GM18519 (cell line): ENCODE results near the gene ALPL.
"Not testable (repeated sequence)": the region's sequence is repeated elsewhere in the genome, so short reads cannot be mapped to it uniquely, and the experiment has no call there.

Experiments
- ATAC-seq: cut with Tn5 transposase; IDR thresholded peaks from one replicate; pipeline ENCODE4 v1.9.1; 2021; ENCODE audit warnings: mild to moderate bottlenecking, moderate library complexity; ENCODE audit not compliant: unreplicated experiment, low FRiP score

ALPL gene

DNA sequence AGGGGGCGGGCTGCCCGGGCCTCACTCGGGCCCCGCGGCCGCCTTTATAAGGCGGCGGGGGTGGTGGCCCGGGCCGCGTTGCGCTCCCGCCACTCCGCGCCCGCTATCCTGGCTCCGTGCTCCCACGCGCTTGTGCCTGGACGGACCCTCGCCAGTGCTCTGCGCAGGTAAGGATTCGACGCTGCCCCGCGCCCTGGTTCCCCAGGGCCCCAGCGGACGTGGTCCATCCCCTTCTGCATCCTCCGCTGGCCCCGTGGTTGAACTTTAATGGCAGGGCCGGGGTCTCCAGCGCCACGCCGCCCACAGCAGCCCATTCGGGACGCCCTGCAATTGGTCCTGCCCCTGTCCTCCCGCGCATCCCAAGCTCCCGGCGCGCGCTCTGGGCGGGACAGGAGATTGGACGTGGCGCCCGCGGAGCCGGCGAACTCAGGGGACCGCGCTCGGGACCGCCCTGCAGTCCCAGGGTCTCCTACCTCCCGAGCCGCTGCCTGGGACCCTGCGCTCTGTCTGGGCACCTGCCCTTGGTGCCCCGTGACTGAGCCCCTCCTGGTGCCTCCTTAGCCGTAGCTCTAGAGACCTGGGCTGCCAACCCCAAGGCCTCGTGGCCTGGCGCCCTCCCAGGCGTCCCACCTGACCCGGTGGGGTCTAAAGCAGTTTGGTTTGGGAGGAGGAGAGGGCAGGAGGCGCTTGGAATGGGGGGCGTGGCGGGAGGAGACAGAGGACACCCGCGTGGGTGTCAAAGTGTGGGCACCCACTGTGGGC lies at the start of gene ALPL:
TSS of gene ALPL (plus strand) at position 73 of the 762 bp plus-strand sequence. CDS start 44,659 bp downstream, outside the sequence.
- ATAC-seq = no peak

DNA sequence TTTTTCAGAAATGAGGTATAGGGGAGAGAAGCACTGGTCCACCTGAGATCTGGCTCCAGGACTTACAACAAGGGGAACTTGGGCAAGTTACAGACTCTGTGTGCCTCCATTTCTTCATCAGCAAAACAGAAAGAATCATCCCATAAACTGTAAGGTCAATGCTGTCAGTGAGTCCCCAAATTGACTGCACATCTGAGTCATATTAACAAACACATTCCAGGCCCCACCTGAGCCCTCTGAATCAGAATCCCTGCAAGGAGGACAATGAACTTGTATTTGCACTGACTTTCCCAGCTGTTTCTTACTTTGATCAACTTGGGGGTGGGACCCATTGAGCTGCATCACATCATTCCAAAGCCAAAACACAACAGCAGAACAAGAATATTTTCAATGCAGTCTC lies 44.1 kb upstream of the ALPL start:
- not testable (repeated sequence) for ATAC-seq

DNA sequence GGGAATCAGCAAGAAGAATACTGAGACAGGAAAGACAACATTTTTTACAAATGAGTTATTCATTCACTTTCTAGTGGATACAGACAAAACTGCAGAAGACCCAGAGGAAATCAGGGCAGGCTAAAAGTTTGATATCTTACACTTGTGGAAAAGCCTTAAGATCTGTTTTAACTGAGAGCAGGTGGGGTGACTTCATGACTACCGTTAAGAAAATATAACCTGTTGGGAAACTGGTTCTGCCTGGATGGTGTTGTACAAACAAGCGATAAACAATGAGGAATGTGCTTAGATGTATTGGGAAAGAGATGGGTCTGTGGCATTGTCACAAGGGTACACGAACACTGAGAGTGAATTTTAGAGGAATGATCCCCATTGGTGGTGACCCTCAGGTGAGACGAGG lies 41.3 kb upstream of the ALPL start:
- not testable (repeated sequence) for ATAC-seq

DNA sequence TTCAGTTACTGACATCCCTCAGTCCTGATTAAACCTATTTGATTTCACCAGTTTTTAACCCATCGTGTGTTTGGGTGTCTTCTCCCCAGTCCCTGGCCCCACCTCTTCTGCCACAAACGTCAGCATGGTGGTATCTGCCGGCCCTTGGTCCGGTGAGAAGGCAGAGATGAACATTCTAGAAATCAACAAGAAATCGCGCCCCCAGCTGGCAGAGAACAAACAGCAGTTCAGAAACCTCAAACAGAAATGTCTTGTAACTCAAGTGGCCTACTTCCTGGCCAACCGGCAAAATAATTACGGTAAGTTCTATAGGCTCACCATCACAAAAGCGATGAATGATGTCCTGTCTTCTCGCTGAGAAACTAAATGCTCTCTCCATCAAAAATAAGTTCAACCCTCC lies 40.6 kb upstream of the ALPL start:
- ATAC-seq = no peak

DNA sequence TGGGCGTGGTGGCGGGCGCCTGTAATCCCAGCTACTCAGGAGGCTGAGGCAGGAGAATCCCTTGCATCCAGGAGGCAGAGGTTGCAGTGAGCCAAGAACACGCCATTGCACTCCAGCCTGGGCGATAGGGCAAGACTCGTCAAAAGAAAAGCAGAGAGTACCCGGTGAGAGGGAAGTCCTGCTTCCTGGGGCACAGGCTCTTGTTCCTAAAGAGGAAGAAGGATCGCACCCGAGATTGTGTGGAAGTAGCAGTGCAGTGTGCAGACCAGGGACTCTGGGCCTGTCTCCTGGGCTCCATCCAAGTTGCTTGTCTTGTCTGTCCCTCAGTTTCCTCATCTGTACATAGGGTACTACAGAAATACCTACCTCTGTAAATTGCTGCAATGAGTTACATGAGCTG lies 39.6 kb upstream of the ALPL start:
- no peak for ATAC-seq

DNA sequence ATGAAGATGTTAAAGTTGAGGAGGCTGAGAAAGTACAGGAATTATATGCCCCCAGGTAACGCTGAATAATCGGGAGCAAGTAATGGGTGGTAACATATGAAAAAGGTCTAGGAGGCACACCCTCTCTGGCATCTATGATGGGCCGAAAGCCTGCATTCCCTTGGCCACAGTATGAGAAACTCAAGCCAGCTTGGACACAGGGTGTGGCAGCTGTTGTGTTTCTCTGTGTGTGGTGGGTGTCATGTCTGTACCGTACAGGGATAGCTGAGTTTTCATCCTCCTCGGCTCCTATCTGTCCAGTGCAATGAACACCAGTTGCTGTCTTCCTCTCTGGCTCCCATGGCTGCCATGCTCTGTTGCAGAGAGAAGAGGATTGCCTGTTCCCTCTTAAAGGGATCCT lies 36.4 kb upstream of the ALPL start:
- no peak for ATAC-seq

DNA sequence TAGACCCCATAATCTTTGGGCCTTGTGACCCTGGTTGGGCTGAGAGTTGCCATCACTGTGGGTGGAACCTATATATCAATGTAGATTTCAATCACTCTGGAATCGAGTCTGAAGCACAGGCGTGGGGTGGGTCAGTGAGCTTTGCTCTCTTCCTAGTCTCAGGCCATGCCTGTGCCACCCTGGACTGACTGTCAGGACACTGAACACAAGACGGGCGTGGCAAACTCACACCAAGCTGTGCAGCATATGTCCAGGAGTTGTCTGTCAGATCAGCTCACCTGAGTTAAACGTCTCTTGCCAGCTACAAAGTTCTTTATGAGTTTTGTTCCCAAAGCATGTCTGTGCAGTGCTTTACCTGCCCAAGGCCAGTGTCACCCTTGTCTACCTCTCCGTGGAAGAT lies 30.9 kb upstream of the ALPL start:
- no peak for ATAC-seq

DNA sequence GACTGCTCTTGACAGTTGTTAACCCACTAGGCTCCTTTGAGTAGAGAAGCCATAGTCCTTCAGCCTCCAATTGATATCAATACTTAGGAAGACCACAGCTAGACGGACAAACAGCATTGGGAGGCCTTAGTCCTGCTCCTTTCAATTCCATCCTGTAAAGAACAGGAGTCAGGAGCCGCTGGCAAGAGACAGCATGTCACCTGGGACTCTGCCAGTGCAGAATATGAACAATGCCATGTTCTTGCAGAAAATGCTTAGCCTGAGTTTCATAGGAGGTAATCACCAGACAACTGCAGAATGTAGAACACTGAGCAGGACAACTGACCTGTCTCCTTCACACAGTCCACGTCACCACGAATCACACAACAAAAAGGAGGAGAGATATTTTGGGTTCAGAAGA lies 25.3 kb upstream of the ALPL start:
- ATAC-seq = not testable (repeated sequence)

DNA sequence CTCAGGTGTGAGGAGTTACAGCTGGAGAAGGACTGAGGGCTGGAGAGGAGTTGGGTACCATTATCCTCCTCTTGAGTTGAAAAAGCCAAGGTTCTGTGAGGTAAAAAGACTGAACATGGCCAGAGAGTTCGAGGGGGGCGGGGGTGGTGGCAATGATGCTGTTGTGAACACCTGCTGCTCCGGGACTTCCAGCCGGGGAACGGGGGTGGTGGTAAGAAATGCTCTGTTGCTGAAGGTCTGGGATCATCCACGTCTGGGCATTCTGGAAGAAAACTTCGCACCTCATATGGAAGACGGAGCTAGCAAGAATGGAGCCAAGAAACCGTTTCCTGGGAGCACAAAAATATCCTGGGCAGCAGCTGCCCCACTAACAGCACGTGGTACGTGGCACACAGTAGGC lies 20.1 kb upstream of the ALPL start:
- ATAC-seq = no peak

DNA sequence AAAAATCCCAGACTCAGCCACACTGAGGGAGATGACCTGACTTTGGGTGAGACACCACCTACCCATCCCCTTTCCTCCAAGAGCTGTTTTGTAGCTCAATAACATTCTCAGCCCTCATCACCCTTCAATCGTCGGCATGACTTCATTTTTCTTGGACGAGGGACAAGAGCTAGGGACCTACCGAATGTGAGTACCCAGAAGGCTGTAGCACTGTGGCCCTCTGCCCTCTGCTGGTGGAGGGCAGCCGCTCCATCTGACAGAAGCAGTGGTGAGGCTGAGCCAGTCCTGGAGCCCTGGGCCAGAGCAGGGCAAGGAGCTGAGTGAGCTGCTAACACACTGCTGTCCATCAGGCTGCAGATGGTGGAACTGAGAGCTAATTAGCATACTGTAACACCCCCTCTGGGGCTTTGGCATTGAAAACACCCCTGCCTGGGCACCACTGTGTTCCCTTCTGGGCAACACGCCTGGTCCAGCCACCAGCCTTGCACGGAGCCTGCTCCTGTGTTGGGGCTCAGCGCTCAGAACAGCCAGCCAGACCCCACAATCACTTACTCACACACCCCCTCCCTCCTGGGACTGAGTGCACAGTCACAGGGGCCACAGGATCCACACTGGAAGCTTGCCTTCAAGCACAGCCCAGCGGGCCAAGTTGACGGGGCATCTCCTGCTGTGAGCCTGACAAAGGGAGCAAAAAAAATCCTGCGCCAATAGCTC lies 18.3 kb upstream of the ALPL start:
- ATAC-seq = no peak

DNA sequence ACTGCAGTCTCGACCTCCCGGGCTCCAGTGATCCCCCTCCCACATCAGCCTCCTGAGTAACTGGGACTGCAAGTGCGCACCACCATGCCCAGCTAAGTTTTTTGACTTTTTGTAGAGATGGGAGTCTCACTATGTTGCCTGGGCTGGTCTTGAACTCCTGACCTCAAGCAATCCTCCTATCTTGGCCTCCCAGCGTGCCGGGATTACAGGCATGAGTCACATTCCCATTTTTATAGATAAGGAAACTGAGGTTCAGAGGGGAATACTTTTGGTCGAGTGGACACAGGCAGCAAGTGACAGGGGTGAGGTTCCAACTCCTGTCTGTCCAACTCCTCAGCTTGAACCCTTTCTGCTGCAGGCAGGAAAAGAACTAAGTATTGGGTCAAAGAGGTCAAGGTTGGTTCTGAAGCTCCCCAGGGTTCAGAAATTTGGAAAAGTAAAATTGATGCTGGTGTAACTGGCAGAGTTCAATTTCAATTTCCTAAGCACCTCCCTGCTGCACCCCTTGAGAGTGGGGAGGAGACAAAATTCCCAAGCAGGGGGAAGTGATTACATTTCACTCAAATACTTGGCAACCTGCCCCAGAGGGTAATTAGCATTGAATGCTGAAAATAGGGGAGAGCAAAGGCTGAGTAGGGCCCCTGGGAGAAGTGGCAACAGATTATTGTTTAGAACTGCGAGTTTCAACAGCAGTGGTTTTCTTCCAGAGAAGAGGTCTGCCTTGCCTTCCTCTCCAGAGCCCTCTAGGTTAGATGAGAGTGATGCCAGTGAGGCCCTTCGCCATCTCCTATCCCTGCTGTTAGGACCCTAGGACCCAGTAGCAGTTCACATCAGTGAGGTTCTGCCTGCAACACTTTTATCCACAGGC lies 17.5 kb upstream of the ALPL start:
- ATAC-seq = no peak

DNA sequence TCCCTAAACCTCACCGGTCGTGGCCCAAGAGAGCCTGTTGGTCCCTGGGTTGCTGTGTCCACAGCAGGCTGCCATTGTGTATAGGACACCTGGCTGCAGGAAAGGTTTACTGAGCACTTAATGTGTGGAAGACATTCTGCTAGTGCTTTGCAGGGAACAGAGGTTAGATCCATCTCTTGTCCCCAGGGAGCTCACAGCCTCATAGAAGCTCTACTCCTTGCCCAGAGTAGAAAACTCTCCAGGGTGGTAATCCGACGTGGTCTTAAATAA lies 16.9 kb upstream of the ALPL start:
- ATAC-seq = no peak

DNA sequence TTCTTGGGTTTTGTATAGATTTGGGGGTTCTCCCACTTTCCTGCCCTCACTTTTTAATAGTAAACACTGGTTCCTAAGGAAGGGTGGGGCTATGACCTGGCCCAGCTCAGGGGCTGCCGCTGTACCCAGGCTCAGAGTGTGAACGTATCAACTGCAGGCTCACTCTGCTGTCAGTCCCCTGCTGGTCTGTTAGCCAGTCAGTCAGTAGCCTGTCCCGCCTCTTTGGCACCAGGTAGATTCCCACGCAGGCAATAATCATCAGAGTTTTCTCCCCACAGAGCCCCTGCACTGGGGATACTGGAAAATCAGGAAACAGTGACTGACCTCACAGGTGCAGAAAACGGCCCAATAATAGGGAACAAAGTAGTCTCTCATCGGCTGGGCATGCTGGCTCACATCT lies 15.0 kb upstream of the ALPL start:
- ATAC-seq = no peak

DNA sequence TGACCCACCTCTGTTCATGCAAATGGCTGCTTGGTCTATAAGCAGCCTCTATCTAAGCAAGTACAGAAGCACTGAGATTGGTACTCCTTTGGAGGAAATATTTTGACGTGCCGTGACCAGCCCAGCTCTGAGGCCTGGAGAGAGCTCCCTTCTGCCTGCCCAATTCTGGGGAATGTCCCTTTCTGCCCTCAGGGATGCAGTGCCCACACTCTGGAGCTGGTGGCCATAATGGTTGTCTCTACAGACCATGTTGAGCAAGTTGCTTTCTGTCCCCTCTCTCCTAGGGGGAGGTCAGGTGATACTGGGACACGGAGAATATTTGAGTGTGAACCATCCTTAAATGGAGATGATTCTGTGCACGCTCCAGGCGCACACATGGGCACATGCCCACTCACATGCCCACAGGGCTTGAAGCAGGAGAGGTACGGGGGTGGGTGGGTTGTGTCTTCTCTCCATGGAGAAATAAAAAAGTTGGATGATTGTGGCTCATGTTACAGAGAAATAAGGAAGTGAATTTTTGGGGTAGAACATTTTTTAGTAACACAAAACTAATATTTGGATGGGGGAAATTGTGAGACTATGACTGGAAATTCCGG lies 13.9 kb upstream of the ALPL start:
- no peak for ATAC-seq

DNA sequence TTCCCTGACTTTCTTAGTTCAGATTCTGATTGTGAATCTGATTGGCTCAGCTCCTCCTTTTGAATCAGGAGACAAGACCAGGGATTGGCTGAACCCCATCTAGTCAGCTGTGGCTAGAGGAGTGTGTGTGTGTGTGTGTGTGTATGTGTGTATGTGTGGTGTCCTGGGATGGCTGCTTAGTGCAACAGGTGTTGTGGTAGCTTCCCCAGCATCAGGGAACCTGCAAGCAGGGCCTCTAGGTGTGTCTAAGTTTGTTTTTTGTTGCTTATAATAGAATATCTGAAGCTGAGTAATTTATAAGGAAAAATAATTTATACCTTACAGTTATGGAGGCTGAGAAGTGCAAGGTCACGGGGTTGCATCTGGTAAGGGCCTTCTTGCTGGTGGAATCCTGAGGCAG lies 13.2 kb upstream of the ALPL start:
- no peak for ATAC-seq

DNA sequence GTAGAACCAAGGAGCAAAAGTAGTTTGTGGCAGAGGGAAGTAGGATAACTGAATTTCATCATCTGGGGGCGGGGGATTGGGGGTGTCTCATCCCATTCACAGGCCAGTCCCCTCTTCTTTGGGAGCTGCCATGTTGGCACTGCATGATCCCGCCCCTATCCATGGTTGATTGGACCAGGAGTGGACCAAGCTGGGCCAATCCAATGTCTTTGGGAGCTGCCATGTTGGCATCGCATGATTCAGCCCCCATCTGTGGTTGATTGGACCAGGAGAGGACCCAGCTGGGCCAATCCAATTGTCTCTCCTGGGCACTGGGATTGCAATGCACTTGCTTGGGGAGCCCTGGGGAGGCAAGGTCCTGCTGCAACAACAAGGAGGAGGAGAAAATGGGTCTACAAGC lies 12.3 kb upstream of the ALPL start:
- ATAC-seq = no peak

DNA sequence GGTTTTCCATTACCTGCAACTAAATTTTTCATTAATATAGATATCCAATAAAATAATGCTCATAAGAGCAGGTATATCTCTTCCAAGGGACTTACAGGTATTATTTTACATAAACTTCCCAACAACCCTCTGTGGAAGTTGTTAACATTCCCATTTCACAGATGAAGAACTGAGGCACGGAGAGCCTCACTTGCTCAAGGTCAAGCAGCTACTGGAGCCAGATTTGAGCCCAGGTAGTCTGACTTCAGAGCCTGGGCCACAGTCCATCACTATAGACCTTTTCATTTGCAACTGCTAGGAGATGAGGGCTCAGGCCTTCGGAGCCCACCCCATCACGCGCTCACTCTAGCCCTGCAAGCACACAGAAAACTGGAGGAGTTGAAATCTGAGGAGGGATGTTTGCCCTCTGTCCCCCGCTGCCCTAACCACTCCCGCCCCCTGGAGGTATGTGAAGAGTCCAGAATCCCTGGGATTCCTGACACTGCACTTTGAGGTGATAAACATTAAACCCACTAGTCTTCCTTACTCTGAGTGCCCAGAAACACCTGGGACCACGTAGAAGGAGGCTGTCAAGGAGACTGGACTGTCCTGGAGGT lies 11.7 kb upstream of the ALPL start:
- ATAC-seq = no peak

DNA sequence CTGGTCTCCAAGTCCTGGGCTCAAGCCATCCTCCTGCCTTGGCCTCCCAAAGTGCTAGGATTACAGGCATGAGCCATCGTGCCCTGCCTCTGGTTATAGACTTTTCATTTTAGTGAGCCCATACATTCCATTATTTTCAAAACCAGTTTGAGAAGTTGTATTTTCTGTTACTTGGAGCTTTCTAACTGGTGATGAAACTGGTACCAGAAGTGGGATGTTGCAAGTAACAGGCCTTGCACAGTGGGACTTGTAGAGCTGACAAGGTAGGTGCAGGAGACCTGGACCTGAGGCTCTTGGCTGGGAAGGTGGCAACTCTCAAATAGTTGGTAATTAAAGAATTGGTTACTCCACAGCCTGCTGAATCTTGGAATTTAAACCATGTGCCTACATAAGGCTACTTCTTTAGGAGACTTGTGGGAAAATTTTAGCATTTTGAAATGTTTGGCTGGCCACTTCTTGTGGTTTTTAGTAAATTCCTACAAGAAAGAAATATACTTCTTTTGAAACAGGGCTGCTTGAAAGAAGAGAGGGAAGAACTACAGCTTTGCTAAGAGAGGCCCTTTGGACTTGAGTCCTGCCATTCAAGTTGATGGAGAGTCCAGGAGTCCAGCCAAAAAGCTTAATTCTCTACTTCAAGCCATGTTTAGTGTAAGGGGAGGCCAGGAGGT lies 9.8 kb upstream of the ALPL start:
- no peak for ATAC-seq

DNA sequence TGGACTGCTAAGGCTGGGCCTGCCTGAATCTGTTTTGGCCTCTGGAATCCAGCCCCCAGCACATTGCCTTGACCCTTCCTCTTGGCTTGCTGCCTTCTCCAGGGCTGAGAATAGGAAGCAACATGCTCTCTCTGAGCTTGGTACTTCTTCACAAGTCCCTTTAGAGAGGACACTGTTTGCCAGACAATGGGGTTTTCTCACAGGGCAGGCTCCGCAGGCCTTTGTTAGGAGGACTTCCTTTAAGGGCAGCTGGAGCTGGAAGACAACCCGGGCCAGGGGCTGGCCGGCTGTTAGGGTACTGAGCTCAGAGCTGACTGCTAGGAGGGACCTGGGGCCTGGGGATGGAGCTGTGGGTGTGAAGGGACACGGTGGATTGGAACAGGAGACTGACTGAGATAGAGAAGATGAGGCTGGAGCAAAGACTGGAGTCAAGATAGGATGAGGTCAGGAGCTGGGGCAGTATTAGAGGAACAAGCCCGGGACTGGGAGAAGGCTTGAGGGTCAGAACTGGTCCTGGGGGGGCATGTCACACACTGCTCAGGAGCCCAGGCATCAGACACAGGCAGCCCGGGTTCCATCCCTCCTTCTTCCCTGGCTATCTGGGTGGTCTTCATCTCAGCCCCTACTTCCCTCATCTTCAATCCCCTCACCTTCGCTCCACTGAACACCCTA lies 5.4 kb upstream of the ALPL start:
- ATAC-seq = no peak

DNA sequence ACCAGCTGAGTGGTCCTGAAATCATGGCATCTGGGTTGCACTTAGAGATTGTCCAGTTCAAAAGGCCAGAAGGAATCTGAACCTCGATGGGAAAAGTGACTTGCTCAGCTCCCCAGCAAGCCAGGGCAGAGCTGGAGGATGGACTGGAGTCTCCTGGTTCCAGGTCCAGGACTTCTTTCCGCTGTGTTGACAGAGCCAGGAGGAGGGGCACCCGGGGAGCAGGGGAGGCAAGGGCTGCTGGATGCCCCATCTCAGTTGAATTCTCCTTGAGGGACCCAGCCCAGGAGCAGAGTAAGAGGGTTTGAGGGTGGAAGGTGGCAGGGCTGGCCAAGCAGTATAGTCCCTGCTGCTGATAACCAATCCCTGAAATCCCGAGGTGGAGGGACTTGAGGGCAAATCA lies 2.4 kb upstream of the ALPL start:
- no peak for ATAC-seq
